GM13977 (cell line): ENCODE measurements around the gene TMEM95.

ENCODE experiments used
- DNase-seq: peaks from one replicate; pipeline ENCODE4 v3.0.0; 2012; ENCODE audit warnings: low spot score
- in situ Hi-C: fragments of 300-500 bp; cut with MboI; formaldehyde crosslinking; loops from one replicate; pipeline ENCODE4 v1.12.0; 2022; ENCODE audit warnings: low sequenced_read_pairs, low pct_unique_long_range_greater_than_20kb, mixed read lengths, inconsistent platforms; ENCODE audit not compliant: unreplicated experiment
- TF ChIP-seq, protein P1 (sequence below): IDR thresholded peaks from 2 replicates; pipeline ENCODE4 v1.5.1; 2012; ENCODE audit warnings: mild to moderate bottlenecking, control low read depth; ENCODE audit not compliant: insufficient read depth; ENCODE audit errors: extremely low read depth, missing control alignments

TMEM95 gene

GRCh38 chr17:7384489-7385081 lies 29.6 kb downstream of the TMEM95 start:
- DNase-seq: no peak
- TF ChIP-seq, protein P1, sequence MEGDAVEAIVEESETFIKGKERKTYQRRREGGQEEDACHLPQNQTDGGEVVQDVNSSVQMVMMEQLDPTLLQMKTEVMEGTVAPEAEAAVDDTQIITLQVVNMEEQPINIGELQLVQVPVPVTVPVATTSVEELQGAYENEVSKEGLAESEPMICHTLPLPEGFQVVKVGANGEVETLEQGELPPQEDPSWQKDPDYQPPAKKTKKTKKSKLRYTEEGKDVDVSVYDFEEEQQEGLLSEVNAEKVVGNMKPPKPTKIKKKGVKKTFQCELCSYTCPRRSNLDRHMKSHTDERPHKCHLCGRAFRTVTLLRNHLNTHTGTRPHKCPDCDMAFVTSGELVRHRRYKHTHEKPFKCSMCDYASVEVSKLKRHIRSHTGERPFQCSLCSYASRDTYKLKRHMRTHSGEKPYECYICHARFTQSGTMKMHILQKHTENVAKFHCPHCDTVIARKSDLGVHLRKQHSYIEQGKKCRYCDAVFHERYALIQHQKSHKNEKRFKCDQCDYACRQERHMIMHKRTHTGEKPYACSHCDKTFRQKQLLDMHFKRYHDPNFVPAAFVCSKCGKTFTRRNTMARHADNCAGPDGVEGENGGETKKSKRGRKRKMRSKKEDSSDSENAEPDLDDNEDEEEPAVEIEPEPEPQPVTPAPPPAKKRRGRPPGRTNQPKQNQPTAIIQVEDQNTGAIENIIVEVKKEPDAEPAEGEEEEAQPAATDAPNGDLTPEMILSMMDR: no peak
- in situ Hi-C loops: no loop called here

DNA sequence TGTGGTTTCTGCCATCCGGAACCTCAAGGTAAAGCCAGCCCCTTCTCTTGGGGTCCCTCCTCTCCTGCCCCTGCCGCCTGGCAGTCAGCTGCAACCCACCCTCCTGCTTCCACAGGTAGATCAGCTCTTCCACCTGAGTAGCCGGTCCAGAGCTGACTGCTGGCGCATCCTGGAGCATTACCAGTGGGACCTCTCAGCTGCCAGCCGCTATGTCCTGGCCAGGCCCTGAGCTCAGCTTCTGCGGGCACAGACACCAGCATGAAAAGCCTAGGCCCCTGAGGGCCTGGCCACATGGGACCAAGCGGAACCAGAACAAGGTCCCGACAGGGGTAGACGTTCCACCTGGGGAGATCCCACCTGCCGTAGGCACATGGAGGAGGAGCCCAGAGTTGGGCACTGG lies 33.9 kb downstream of the TMEM95 start:
- TF ChIP-seq, protein P1: no peak
- no peak for DNase-seq
- in situ Hi-C loops: no loop called here

GRCh38 chr17:7389924-7390910 lies 35.3 kb downstream of the TMEM95 start:
- TF ChIP-seq, protein P1: no peak
- DNase-seq: no peak
- in situ Hi-C loops: no loop called here

DNA sequence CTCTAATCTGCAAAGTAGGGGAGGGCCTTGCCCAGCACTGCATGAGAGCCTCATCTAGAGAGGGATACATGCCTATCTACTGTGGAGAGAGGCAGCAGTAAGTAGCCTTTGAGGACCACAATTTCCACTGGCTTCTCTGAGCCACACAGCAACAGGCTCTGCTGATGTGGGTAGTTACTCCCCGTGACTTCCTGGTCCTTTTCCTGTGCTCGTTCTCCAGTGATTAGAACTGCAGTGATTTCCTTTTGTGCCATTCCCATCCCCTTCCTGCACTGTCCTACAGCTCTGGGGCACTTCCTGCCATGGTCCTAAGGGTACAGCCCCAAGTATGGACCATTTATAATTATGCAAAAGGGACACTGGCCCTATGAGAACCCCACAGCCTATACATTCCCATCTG lies 36.4 kb downstream of the TMEM95 start:
- in situ Hi-C loops: no loop called here
- DNase-seq: no peak
- TF ChIP-seq, protein P1: no peak

DNA sequence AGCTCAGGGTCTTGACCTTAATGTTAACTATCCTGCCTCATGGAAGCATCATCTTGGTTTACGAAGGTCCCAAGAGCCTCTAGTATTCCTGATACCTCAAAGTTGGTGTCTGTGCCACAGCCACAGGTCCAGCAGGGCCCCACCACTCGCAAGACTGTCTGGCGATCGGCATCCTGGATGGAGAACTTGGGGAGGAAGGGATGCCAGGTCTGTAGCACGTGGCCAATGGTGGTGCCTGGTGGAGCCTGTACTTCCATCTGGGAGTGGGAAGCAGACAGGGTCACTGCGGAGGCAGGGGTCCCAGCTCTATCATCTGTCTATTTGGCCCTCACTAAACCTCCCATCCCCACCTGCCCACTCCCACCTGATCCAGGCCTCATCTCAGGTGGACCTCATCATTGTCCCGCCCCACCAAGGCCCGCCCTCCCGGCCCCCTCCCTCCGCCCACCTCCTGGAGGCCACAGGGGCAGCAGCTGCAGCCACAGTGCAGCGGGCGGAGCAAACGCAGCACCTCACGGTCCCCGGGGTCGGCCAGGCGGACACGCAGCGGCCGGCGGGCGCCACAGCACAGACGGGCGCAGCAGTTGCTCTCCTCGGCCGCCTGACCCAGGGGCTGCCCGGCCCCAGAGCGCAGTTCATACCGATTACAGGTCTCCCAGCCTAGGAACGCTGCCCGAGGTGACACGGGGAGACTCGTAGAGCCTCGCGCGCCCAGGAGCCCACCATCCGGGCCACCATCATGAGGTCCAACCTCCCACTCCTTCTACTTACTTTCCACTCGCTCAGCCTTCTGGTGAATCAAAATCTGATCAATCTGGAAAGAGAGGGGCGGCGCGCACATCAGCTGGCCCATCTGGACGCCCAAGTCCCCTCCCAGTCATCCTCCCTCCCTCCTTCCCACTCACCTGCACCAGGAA lies 38.0 kb downstream of the TMEM95 start:
- TF ChIP-seq, protein P1: no peak
- in situ Hi-C loops: no loop called here
- no peak for DNase-seq
